K562 (cell line): ENCODE results near the gene RPL3.

Experiments used
- NFRKB ChIP-seq: fragments of 450-650 bp; IDR thresholded peaks from 2 replicates; pipeline ENCODE4 v1.6.1; 2016; ENCODE audit warnings: low read depth
- NRF1 ChIP-seq, 2 experiments: fragments of 450-650 bp; IDR thresholded peaks in 1 of 2; conservative IDR thresholded peaks in 1 of 2; 2 replicates each; pipeline ENCODE4 v1.6.1; 2014; ENCODE audit warnings: mild to moderate bottlenecking in 2 of 2
- OTX1 ChIP-seq: fragments of 450-650 bp; formaldehyde crosslinking; IDR thresholded peaks from 2 replicates; pipeline ENCODE4 v1.4.0; 2022; ENCODE audit warnings: mild to moderate bottlenecking
- RBBP5 ChIP-seq: fragments of 200-600 bp; sonication (generic); IDR thresholded peaks from 2 replicates; pipeline ENCODE4 v1.6.1; 2012; ENCODE audit warnings: borderline replicate concordance, mild to moderate bottlenecking, low read length, control low read depth, inconsistent platforms; ENCODE audit not compliant: insufficient read depth, poor library complexity, severe bottlenecking
- ZFP36 ChIP-seq: fragments of 150-350 bp; IDR thresholded peaks from 2 replicates; pipeline ENCODE4 v1.6.1; 2018; ENCODE audit warnings: low read length, low read depth; ENCODE audit not compliant: partially characterized antibody
- ZNF174 ChIP-seq: fragments of 250-450 bp; sonication (Bioruptor Pico); IDR thresholded peaks from 2 replicates; pipeline ENCODE4 v1.4.0; 2020; ENCODE audit warnings: mild to moderate bottlenecking
- ZNF449 ChIP-seq: fragments of 250-450 bp; sonication (Bioruptor Pico); IDR thresholded peaks from 2 replicates; pipeline ENCODE4 v1.8.0; 2022; ENCODE audit warnings: moderate library complexity, mild to moderate bottlenecking, inconsistent platforms
- TF ChIP-seq, protein P1 (sequence below): sonication (generic); formaldehyde crosslinking; IDR thresholded peaks from 2 replicates; pipeline ENCODE4 v1.8.0; 2022; ENCODE audit warnings: mild to moderate bottlenecking, low read depth, missing genetic modification reagents

DNA sequence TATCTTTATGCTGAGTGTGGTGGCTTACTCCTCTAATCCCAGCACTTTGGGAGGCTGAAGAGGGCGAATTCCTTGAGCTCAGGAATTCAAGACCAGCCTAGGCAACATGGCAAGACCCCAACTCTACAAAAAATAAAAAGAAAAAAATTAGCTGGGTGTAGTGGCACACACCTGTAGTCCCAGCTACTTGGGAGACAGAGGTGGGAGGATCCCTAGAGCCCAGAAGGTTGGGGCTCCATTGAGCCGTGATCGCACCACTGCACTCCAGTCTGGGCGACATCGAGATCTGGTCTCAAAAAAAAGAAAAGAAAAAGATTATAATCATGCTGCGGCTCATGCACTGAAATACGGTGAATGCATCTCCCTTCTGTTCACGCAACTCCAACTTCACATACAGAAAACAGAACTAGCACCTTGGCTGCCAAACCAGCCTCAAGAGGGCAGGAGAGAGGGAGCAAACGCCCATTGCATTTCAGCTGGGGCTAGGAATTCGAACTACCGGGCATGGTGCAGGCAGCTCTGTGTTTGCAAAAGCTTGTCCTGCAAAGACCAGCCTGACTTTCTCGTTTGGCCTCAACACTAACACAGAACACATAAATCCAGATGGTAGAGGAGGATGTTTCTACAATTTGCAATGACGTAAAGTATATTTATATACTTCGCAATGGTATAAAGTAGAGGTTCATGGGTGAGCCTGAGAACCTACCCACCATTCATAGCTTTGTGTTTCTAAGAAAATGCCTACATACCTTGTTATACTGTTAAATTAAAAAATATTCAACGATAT, 24.0 kb upstream of the RPL3 start:
- TF ChIP-seq ZNF449 (no peak), NFRKB (no peak), RBBP5 (no peak), OTX1 (CRISPR knock-in tag) (no peak), ZNF174 (CRISPR knock-in tag) (no peak), ZFP36 (no peak), NRF1 (conservative IDR thresholded peaks at IDR 0.05 in 1 of 2, IDR thresholded peaks at IDR 0.05 in 1 of 2) (no peak)
- TF ChIP-seq, protein P1, sequence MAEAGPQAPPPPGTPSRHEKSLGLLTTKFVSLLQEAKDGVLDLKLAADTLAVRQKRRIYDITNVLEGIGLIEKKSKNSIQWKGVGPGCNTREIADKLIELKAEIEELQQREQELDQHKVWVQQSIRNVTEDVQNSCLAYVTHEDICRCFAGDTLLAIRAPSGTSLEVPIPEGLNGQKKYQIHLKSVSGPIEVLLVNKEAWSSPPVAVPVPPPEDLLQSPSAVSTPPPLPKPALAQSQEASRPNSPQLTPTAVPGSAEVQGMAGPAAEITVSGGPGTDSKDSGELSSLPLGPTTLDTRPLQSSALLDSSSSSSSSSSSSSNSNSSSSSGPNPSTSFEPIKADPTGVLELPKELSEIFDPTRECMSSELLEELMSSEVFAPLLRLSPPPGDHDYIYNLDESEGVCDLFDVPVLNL (CRISPR knock-in tag): no peak
